ENCODE data around the gene KCNIP4.

The KCNIP4 gene

DNA sequence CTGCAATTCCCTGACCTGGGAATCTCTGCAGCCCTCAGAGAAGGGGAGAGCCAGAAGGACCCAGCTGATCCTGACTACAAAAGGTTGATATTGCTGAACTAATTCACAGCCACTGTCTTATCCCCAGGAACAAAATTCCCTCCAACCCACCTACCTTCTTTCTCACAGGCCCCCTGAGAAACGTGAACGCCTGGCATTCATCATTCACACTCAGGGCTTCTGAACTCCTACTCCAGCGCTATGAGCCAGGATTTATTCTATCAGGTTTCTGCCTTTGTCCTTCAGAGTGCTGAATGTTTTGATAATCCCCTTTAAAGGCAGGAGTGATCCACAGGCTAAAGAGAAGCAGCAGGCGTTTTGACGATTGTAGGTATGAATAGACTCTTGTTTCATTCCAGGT is 76.5 kb downstream of the KCNIP4 start:
- TF ChIP-seq BHLHE40 (IDR thresholded peaks at IDR 0.05; ENCODE audit: borderline replicate concordance) (no peak), L3MBTL2 (conservative IDR thresholded peaks at IDR 0.05) (no peak), ELF4 (IDR thresholded peaks at IDR 0.05) (no peak), LEF1 (IDR thresholded peaks at IDR 0.05; ENCODE audit: borderline replicate concordance) (no peak), FOXM1 (IDR thresholded peaks at IDR 0.05; ENCODE audit: borderline replicate concordance) (no peak), FOXA1 (IDR thresholded peaks at IDR 0.05) (no peak), SUZ12 (IDR thresholded peaks at IDR 0.05) (no peak), ZNF384 (IDR thresholded peaks at IDR 0.05) (no peak), TARDBP (IDR thresholded peaks at IDR 0.05) (no peak), SP1 (IDR thresholded peaks at IDR 0.05) (no peak), ARNT (IDR thresholded peaks at IDR 0.05) (no peak), CTBP1 (IDR thresholded peaks at IDR 0.05; ENCODE audit: borderline replicate concordance) (no peak), NFRKB (IDR thresholded peaks at IDR 0.05) (no peak), FOXK2 (IDR thresholded peaks at IDR 0.05) (no peak), HDGF (IDR thresholded peaks at IDR 0.05; ENCODE audit: borderline replicate concordance) (no peak)
- TF ChIP-seq, protein P1, sequence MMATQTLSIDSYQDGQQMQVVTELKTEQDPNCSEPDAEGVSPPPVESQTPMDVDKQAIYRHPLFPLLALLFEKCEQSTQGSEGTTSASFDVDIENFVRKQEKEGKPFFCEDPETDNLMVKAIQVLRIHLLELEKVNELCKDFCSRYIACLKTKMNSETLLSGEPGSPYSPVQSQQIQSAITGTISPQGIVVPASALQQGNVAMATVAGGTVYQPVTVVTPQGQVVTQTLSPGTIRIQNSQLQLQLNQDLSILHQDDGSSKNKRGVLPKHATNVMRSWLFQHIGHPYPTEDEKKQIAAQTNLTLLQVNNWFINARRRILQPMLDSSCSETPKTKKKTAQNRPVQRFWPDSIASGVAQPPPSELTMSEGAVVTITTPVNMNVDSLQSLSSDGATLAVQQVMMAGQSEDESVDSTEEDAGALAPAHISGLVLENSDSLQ (IDR thresholded peaks at IDR 0.05) = no peak
- CTCF ChIA-PET = no interaction called here

DNA sequence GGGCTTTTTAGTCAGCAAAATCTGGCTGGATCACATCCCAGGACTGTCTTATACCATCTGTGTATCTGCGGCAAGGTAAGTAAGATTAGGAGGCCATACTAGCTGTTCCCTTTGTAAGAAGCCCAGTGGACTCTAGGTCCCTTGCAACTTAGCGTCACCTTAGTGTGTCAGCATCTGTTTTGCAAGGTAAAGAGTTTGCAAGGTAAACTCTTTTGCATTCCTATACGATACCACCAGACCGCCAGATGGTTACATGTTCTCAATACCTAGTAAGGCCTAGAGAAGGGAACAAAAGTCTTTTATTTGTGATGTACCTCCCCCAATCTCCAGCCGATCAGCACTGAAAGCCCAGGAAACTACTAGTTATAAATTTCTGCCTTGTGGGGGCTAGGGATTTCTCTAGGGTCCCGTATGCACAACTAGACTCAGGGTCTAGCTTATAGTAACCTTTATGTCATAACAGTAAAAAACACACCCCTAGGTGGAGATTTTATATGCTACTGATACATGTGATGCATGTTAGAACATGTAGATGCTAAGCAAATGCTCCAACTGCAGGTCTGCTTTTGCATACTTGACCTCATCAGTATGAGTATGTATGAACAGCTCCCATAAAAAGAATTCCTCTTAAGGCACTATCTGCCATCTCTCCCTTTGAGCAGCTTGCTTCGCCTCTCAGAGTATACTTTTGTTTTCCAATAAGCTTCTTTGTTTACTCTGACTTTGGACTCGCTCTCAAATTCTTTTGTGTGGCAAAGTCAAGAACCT is 78.4 kb downstream of the KCNIP4 start:
- POLR2A ChIA-PET = no interaction called here
- CTCF ChIA-PET = no interaction called here
- no peak for DNase-seq (ENCODE audit: extremely low spot score)
- no peak for TF ChIP-seq NFRKB (IDR thresholded peaks at IDR 0.05)
- no peak for TF ChIP-seq BHLHE40 (IDR thresholded peaks at IDR 0.05; ENCODE audit: borderline replicate concordance)
- TF ChIP-seq SP1 (IDR thresholded peaks at IDR 0.05) = no peak
- TF ChIP-seq FOXM1 (IDR thresholded peaks at IDR 0.05; ENCODE audit: borderline replicate concordance) = no peak
- no peak for TF ChIP-seq L3MBTL2 (conservative IDR thresholded peaks at IDR 0.05)
- no peak for TF ChIP-seq ZNF384 (IDR thresholded peaks at IDR 0.05)

More for the DNA sequence above, 76.5 kb downstream of the KCNIP4 start:
- no peak for DNase-seq (ENCODE audit: extremely low spot score)
- POLR2A ChIA-PET = no interaction called here

DNA sequence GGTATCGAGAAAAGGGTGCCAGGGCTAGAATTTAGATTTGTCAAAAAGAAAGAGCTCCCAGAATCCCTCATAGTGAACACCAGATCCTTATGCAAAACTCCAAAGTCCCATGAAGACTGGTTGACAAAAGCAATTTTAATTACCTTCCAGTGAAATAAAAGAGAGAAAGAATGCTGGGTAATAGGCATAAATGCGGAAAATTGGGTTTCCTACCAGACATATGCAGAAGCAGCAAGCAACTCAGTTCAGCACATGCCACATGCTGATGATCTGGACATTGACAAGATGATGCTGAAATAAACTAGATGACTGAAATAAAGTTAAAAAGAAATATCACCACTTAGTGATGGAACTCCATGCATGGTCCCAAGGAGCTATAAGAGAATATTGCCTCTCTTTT is 83.9 kb downstream of the KCNIP4 start:
- POLR2A ChIA-PET = no interaction called here
- CTCF ChIA-PET = no interaction called here
- TF ChIP-seq NFRKB (IDR thresholded peaks at IDR 0.05) (no peak), ELF4 (IDR thresholded peaks at IDR 0.05) (no peak), SUZ12 (IDR thresholded peaks at IDR 0.05) (no peak), CTBP1 (IDR thresholded peaks at IDR 0.05; ENCODE audit: borderline replicate concordance) (no peak), FOXA1 (IDR thresholded peaks at IDR 0.05) (no peak), ZNF384 (IDR thresholded peaks at IDR 0.05) (no peak), TARDBP (IDR thresholded peaks at IDR 0.05) (no peak), FOXM1 (IDR thresholded peaks at IDR 0.05; ENCODE audit: borderline replicate concordance) (no peak), SP1 (IDR thresholded peaks at IDR 0.05) (no peak), LEF1 (IDR thresholded peaks at IDR 0.05; ENCODE audit: borderline replicate concordance) (no peak), BHLHE40 (IDR thresholded peaks at IDR 0.05; ENCODE audit: borderline replicate concordance) (no peak), ARNT (IDR thresholded peaks at IDR 0.05) (no peak), FOXK2 (IDR thresholded peaks at IDR 0.05) (no peak), L3MBTL2 (conservative IDR thresholded peaks at IDR 0.05) (no peak)
- TF ChIP-seq, protein P1 (IDR thresholded peaks at IDR 0.05) = no peak
- DNase-seq (ENCODE audit: extremely low spot score) = no peak

DNA sequence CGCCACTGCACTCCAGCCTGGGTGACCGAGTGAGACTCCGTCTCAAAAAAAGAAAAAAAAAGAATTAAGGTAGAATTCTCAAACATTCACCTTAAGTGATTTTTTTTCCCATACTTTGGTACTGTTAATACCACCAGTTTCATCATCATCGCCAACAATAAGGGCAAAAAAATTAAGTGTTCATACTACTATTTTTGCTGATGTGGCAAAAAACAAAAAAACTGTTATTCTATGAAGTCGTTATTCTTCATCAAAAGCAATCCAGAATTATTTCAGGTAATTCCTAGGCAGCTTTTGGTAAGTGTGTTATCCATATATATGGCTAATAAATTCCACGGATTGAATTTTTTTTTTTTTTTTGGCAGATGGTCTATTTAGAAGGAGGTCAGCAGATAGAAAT is 85.7 kb downstream of the KCNIP4 start:
- CTCF ChIA-PET = no interaction called here
- no peak for DNase-seq (ENCODE audit: extremely low spot score)
- POLR2A ChIA-PET = no interaction called here
- TF ChIP-seq SP1 (IDR thresholded peaks at IDR 0.05) (no peak), HDGF (IDR thresholded peaks at IDR 0.05; ENCODE audit: borderline replicate concordance) (no peak), ELF4 (IDR thresholded peaks at IDR 0.05) (no peak), ZNF384 (IDR thresholded peaks at IDR 0.05) (no peak), FOXK2 (IDR thresholded peaks at IDR 0.05) (no peak), SUZ12 (IDR thresholded peaks at IDR 0.05) (no peak), ARNT (IDR thresholded peaks at IDR 0.05) (no peak), FOXA1 (IDR thresholded peaks at IDR 0.05) (no peak), CTBP1 (IDR thresholded peaks at IDR 0.05; ENCODE audit: borderline replicate concordance) (no peak), FOXM1 (IDR thresholded peaks at IDR 0.05; ENCODE audit: borderline replicate concordance) (no peak), BHLHE40 (IDR thresholded peaks at IDR 0.05; ENCODE audit: borderline replicate concordance) (no peak), LEF1 (IDR thresholded peaks at IDR 0.05; ENCODE audit: borderline replicate concordance) (no peak), TARDBP (IDR thresholded peaks at IDR 0.05) (no peak)
- TF ChIP-seq, protein P1 (IDR thresholded peaks at IDR 0.05) = no peak

DNA sequence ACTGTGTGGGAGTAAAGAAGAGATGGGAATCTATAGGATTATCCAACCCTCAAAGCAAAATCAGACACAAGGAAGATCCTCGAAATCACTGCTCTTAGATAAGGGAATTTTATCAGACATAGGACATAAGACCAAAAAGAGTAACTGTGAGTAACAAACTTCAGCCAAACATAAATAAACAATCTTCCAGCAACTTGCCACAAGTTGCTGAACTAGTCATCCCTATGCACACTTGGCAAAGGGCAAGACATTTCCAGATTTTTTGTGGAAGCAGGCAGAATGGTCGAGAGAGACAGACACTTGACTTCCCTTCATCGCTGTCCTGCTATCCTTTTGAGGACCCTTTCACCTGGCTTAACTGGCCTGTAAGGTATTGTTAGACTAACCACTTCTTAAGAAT is 89.6 kb downstream of the KCNIP4 start:
- CTCF ChIA-PET = no interaction called here
- TF ChIP-seq BHLHE40 (IDR thresholded peaks at IDR 0.05; ENCODE audit: borderline replicate concordance) = no peak
- TF ChIP-seq FOXM1 (IDR thresholded peaks at IDR 0.05; ENCODE audit: borderline replicate concordance) = no peak
- no peak for TF ChIP-seq NFRKB (IDR thresholded peaks at IDR 0.05)
- TF ChIP-seq ELF4 (IDR thresholded peaks at IDR 0.05) = no peak
- no peak for TF ChIP-seq SUZ12 (IDR thresholded peaks at IDR 0.05)
- no peak for TF ChIP-seq HDGF (IDR thresholded peaks at IDR 0.05; ENCODE audit: borderline replicate concordance)
- TF ChIP-seq CTBP1 (IDR thresholded peaks at IDR 0.05; ENCODE audit: borderline replicate concordance) = no peak
- DNase-seq (ENCODE audit: extremely low spot score) = no peak
- POLR2A ChIA-PET = no interaction called here

DNA sequence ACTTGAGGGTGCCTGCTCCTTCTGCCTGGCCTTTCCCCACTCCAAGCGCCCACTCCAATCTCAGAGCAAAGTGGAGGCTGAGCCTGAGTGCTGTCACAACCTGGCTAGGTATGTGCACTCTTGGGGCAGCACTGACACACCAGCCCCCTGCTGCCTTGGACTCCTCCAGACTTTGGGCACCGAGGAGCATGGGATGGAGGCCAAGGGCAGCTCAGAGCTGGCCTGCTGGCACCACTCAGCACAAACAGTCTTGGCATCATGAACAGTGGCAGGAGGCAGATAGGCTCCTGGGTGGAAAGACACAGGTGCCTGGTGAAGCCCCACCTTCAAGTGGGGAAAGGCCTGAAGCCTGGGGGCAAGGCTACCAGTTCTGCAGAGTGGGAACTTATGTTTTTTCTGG is 91.8 kb downstream of the KCNIP4 start:
- POLR2A ChIA-PET = no interaction called here
- TF ChIP-seq ARNT (IDR thresholded peaks at IDR 0.05) (no peak), ELF4 (IDR thresholded peaks at IDR 0.05) (no peak), NFRKB (IDR thresholded peaks at IDR 0.05) (no peak), TARDBP (IDR thresholded peaks at IDR 0.05) (no peak), HDGF (IDR thresholded peaks at IDR 0.05; ENCODE audit: borderline replicate concordance) (no peak)
- no peak for DNase-seq (ENCODE audit: extremely low spot score)
- CTCF ChIA-PET = no interaction called here

All from HEK293T (cell line).